Activated naive CD8-positive, alpha-beta T cell treated with anti-CD3 and anti-CD28 coated beads, Interleukin-2, amount 50 U/mL, for 24 hours (primary cell): ENCODE results near the gene AR.
A peak's percentile ranks its signal among the peaks of the same experiment; 100 is the strongest.

Source experiments
- ATAC-seq: fragments of 150-1000 bp; cut with Tn5 transposase; one replicate; pipeline ENCODE4 v1.10.0; 2021
- DNase-seq: peaks from one replicate; pipeline ENCODE4 v3.0.0; 2021
- H3K27ac Mint-ChIP-seq: one replicate; pipeline ENCODE4 v1.8.0; 2021; ENCODE audit warnings: mild to moderate bottlenecking, mixed read lengths
- H3K27me3 Mint-ChIP-seq: one replicate; pipeline ENCODE4 v1.8.0; 2021; ENCODE audit warnings: mixed read lengths
- H3K36me3 Mint-ChIP-seq: one replicate; pipeline ENCODE4 v1.8.0; 2021; ENCODE audit warnings: low read depth, mixed read lengths
- H3K4me1 Mint-ChIP-seq: one replicate; pipeline ENCODE4 v1.8.0; 2021; ENCODE audit warnings: mixed read lengths
- H3K4me3 Mint-ChIP-seq: one replicate; pipeline ENCODE4 v1.8.0; 2021; ENCODE audit warnings: mild to moderate bottlenecking, moderate library complexity, mixed read lengths
- H3K9me3 Mint-ChIP-seq: one replicate; pipeline ENCODE4 v1.8.0; 2021; ENCODE audit warnings: mixed read lengths

The AR gene, protein sequence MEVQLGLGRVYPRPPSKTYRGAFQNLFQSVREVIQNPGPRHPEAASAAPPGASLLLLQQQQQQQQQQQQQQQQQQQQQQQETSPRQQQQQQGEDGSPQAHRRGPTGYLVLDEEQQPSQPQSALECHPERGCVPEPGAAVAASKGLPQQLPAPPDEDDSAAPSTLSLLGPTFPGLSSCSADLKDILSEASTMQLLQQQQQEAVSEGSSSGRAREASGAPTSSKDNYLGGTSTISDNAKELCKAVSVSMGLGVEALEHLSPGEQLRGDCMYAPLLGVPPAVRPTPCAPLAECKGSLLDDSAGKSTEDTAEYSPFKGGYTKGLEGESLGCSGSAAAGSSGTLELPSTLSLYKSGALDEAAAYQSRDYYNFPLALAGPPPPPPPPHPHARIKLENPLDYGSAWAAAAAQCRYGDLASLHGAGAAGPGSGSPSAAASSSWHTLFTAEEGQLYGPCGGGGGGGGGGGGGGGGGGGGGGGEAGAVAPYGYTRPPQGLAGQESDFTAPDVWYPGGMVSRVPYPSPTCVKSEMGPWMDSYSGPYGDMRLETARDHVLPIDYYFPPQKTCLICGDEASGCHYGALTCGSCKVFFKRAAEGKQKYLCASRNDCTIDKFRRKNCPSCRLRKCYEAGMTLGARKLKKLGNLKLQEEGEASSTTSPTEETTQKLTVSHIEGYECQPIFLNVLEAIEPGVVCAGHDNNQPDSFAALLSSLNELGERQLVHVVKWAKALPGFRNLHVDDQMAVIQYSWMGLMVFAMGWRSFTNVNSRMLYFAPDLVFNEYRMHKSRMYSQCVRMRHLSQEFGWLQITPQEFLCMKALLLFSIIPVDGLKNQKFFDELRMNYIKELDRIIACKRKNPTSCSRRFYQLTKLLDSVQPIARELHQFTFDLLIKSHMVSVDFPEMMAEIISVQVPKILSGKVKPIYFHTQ

GRCh38 chrX:67543818-67544217 is at the start of gene AR:
Gene AR, plus strand, starts transcription at chrX:67544021. Its CDS starts 1,126 bp downstream, at chrX:67545147.
- DNase-seq, result no peak
- H3K4me3 Mint-ChIP-seq, result no peak within 1 kb of the TSS
- no peak within 1 kb of the TSS for H3K27ac Mint-ChIP-seq
- H3K36me3 Mint-ChIP-seq, result no peaks in the 10 kb centered on the region
- no peaks in the 10 kb centered on the region for H3K4me1 Mint-ChIP-seq
- no peak for ATAC-seq
- H3K9me3 Mint-ChIP-seq, result no peaks in the 10 kb centered on the region
- H3K27me3 Mint-ChIP-seq, result peaks cover 23% of the 10 kb centered on the region

GRCh38 chrX:67500617-67501016 is 43.2 kb upstream of the AR start:
- no peaks in the 10 kb centered on the region for H3K27me3 Mint-ChIP-seq
- H3K27ac Mint-ChIP-seq, result no peak overlapping the region
- no peaks in the 10 kb centered on the region for H3K9me3 Mint-ChIP-seq
- ATAC-seq (no peak), DNase-seq (no peak)
- H3K36me3 Mint-ChIP-seq, result no peaks in the 10 kb centered on the region
- no peak overlapping the region for H3K4me3 Mint-ChIP-seq
- no peaks in the 10 kb centered on the region for H3K4me1 Mint-ChIP-seq

- Mint-ChIP-seq H3K27me3 (no peaks in the 10 kb centered on the region), H3K27ac (no peak overlapping the region), H3K9me3 (no peaks in the 10 kb centered on the region), H3K4me1 (no peaks in the 10 kb centered on the region), H3K4me3 (no peak overlapping the region), H3K36me3 (no peaks in the 10 kb centered on the region)
- DNase-seq (no peak), ATAC-seq (no peak)
Measured at GRCh38 chrX:67503004-67503403, 40.8 kb upstream of the AR start.

- ATAC-seq (no peak), DNase-seq (no peak)
- no peaks in the 10 kb centered on the region for H3K36me3 Mint-ChIP-seq
- H3K27me3 Mint-ChIP-seq, result no peaks in the 10 kb centered on the region
- H3K4me3 Mint-ChIP-seq, result no peak overlapping the region
- no peaks in the 10 kb centered on the region for H3K9me3 Mint-ChIP-seq
- no peaks in the 10 kb centered on the region for H3K4me1 Mint-ChIP-seq
- H3K27ac Mint-ChIP-seq, result no peak overlapping the region
Measured at GRCh38 chrX:67503453-67503852, 40.4 kb upstream of the AR start.

DNA sequence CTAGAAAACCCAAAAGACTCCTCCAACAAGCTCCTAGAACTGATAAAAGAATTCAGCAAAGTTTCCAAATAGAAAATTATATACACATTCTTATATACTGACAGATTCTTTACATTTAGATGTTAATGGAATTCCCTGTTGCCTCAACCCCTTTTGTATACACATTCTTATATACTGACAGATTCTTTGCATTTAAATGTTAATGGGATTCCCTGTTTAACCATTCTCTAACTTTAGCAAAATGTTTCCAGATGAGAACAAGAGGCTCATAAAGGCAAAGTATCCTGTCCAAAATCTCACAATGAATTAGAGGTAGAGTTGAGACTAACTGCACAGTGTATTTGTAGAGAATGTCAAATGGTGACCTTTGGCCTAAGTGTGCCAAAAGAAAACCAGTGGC is 23.1 kb upstream of the AR start:
- no peak overlapping the region for H3K27ac Mint-ChIP-seq

DNA sequence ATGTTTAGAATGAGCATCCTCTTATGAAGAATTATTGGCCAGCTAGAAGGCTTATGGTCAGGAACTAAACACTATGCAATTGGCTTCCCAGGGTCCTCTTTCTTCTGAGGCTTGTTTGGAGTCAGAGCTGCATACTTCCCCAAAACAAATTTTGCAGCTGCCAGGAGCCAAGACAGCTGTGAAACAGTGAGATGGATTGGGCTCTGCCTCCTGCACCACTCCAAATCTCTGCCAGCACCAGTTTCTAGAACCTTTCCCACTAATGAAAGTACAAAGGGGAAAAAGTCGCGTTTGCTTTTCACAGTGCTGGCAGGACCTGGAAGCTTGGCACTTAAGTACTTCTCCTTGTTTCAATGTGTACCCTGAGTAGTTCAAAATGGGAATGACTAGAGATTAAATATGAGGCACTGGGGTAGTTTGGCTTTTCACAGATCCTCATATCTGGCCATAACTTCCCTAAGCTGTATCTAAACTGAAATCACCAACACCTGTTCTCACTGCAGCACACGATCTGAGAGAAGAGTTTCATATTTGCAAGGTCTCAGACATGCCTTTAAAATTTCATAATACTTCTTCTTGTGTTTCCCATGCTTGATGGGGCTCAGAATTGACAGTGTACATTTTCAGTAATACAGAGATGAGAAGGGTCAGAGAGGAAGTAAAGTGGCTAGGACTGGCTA is 20.7 kb upstream of the AR start:
- H3K27ac Mint-ChIP-seq, result no peak overlapping the region
- ATAC-seq (no peak), DNase-seq (no peak)
- no peaks in the 10 kb centered on the region for H3K36me3 Mint-ChIP-seq
- no peaks in the 10 kb centered on the region for H3K4me1 Mint-ChIP-seq
- no peaks in the 10 kb centered on the region for H3K27me3 Mint-ChIP-seq
- H3K9me3 Mint-ChIP-seq, result no peaks in the 10 kb centered on the region
- no peak overlapping the region for H3K4me3 Mint-ChIP-seq

More for the DNA sequence above, 23.1 kb upstream of the AR start:
- DNase-seq, result no peak
- Mint-ChIP-seq H3K27me3 (no peaks in the 10 kb centered on the region), H3K36me3 (no peaks in the 10 kb centered on the region), H3K9me3 (no peaks in the 10 kb centered on the region), H3K4me3 (no peak overlapping the region), H3K4me1 (no peaks in the 10 kb centered on the region)
- ATAC-seq, result no peak

- DNase-seq (no peak), ATAC-seq (no peak)
- H3K27ac Mint-ChIP-seq, result no peak overlapping the region
- no peaks in the 10 kb centered on the region for H3K9me3 Mint-ChIP-seq
- H3K4me1 Mint-ChIP-seq, result no peaks in the 10 kb centered on the region
- H3K27me3 Mint-ChIP-seq, result no peaks in the 10 kb centered on the region
- H3K36me3 Mint-ChIP-seq, result no peaks in the 10 kb centered on the region
- no peak overlapping the region for H3K4me3 Mint-ChIP-seq
Measured at GRCh38 chrX:67523932-67524331, 19.9 kb upstream of the AR start.

DNA sequence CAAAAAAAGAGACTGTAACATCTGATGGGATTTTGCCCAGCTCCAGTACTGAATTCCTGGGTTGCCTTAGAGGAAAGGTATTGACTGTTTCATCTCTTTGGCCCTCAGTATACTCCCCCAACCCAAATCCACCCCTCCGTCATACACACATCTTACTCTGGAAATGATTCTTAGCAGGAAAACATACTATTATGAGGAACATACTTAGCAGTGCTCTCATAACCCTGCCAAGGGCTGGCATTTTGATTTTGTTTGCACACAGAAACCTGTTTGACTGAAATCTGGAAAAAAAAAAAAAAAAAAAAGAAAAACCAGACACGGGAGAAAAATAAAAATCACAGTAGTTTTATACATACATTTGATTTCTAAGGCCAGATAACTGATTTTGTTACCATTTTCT is 19.4 kb upstream of the AR start:
- Mint-ChIP-seq H3K4me3 (no peak overlapping the region), H3K9me3 (no peaks in the 10 kb centered on the region), H3K36me3 (no peaks in the 10 kb centered on the region), H3K4me1 (no peaks in the 10 kb centered on the region), H3K27ac (no peak overlapping the region), H3K27me3 (no peaks in the 10 kb centered on the region)
- DNase-seq (no peak), ATAC-seq (no peak)

GRCh38 chrX:67524950-67525691 is 18.7 kb upstream of the AR start:
- Mint-ChIP-seq H3K27ac (no peak overlapping the region), H3K4me3 (no peak overlapping the region), H3K4me1 (no peaks in the 10 kb centered on the region), H3K27me3 (no peaks in the 10 kb centered on the region), H3K9me3 (no peaks in the 10 kb centered on the region), H3K36me3 (no peaks in the 10 kb centered on the region)
- ATAC-seq (no peak), DNase-seq (no peak)

DNA sequence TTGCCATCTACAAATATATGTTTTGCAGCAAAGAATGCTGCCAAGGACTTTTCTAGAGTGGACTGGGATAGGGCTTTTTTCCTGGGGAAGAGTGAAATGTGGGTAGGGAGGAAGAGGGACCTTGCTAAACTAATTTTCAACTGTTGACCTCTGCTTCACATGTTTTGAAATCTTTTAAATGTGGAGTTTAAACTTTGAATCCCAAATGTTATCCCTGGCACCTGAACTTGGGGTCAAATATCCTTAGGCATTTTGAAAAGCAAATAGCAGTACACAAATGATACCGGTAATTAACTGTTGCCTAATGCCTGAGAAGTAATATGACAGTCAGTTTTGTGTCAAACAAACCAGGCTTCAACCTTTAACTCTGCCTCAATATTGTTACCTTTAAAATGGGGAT is 7.3 kb upstream of the AR start:
- H3K36me3 Mint-ChIP-seq, result no peaks in the 10 kb centered on the region
- no peak overlapping the region for H3K4me3 Mint-ChIP-seq

DNA sequence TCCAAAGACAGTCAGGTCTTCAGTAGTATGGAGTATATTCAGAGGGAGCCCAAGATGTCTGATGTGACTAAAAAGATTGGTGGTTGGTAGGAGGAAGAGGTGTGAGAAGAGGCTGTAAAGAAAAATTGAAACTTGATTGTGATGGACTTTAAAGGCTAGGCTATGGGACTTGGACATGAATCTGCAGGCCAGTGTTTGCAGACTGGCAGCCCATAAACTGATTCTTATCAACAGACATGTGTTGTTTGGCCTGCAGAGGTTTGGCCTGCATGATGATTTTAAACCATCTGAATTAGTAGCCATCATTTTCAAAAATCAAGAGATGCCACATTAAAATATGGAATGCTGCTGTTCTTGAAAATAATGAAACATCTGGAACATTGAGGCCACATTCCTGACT is 5.4 kb upstream of the AR start:
- no peak for ATAC-seq
- Mint-ChIP-seq H3K27ac (peak overlapping the region; percentile 5), H3K36me3 (no peaks in the 10 kb centered on the region), H3K27me3 (peaks cover 3% of the 10 kb centered on the region), H3K4me3 (no peak overlapping the region), H3K9me3 (no peaks in the 10 kb centered on the region), H3K4me1 (no peaks in the 10 kb centered on the region)
- no peak for DNase-seq

More for the DNA sequence above, 7.3 kb upstream of the AR start:
- Mint-ChIP-seq H3K27ac (no peak overlapping the region), H3K27me3 (no peaks in the 10 kb centered on the region), H3K9me3 (no peaks in the 10 kb centered on the region), H3K4me1 (no peaks in the 10 kb centered on the region)
- DNase-seq (no peak), ATAC-seq (no peak)

DNA sequence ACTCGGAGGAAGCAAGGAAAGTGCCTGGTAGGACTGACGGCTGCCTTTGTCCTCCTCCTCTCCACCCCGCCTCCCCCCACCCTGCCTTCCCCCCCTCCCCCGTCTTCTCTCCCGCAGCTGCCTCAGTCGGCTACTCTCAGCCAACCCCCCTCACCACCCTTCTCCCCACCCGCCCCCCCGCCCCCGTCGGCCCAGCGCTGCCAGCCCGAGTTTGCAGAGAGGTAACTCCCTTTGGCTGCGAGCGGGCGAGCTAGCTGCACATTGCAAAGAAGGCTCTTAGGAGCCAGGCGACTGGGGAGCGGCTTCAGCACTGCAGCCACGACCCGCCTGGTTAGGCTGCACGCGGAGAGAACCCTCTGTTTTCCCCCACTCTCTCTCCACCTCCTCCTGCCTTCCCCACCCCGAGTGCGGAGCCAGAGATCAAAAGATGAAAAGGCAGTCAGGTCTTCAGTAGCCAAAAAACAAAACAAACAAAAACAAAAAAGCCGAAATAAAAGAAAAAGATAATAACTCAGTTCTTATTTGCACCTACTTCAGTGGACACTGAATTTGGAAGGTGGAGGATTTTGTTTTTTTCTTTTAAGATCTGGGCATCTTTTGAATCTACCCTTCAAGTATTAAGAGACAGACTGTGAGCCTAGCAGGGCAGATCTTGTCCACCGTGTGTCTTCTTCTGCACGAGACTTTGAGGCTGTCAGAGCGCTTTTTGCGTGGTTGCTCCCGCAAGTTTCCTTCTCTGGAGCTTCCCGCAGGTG is 637 bp downstream of the AR start:
- Mint-ChIP-seq H3K4me3 (no peak overlapping the region), H3K27ac (no peak overlapping the region), H3K27me3 (peaks cover 23% of the 10 kb centered on the region), H3K4me1 (no peaks in the 10 kb centered on the region), H3K36me3 (no peaks in the 10 kb centered on the region), H3K9me3 (no peaks in the 10 kb centered on the region)
- DNase-seq (no peak), ATAC-seq (no peak)

DNA sequence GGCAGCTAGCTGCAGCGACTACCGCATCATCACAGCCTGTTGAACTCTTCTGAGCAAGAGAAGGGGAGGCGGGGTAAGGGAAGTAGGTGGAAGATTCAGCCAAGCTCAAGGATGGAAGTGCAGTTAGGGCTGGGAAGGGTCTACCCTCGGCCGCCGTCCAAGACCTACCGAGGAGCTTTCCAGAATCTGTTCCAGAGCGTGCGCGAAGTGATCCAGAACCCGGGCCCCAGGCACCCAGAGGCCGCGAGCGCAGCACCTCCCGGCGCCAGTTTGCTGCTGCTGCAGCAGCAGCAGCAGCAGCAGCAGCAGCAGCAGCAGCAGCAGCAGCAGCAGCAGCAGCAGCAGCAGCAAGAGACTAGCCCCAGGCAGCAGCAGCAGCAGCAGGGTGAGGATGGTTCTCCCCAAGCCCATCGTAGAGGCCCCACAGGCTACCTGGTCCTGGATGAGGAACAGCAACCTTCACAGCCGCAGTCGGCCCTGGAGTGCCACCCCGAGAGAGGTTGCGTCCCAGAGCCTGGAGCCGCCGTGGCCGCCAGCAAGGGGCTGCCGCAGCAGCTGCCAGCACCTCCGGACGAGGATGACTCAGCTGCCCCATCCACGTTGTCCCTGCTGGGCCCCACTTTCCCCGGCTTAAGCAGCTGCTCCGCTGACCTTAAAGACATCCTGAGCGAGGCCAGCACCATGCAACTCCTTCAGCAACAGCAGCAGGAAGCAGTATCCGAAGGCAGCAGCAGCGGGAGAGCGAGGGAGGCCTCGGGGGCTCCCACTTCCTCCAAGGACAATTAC is 1.4 kb downstream of the AR start:
- DNase-seq (no peak), ATAC-seq (peak; percentile 28)
- no peaks in the 10 kb centered on the region for H3K4me1 Mint-ChIP-seq
- no peaks in the 10 kb centered on the region for H3K36me3 Mint-ChIP-seq
- H3K27ac Mint-ChIP-seq, result no peak overlapping the region
- H3K27me3 Mint-ChIP-seq, result peaks cover 23% of the 10 kb centered on the region
- H3K4me3 Mint-ChIP-seq, result no peak overlapping the region
- H3K9me3 Mint-ChIP-seq, result no peaks in the 10 kb centered on the region
